ENCODE data around the gene MGLL.

MGLL gene

GRCh38 chr3:127761441-127761801, 60.9 kb downstream of the MGLL start:
- in situ Hi-C loops (cut with HindIII; ENCODE audit: low sequenced_read_pairs), result no loop called here

- in situ Hi-C loops (cut with HindIII; ENCODE audit: low sequenced_read_pairs), result no loop called here
These were observed 61.4 kb downstream of the MGLL start for GRCh38 chr3:127760791-127761440.

- in situ Hi-C loops (cut with HindIII; ENCODE audit: low sequenced_read_pairs), result no loop called here
These were observed 62.0 kb downstream of the MGLL start for GRCh38 chr3:127760361-127760760.

GRCh38 chr3:127759826-127760225, 62.5 kb downstream of the MGLL start:
- in situ Hi-C loops (cut with HindIII; ENCODE audit: low sequenced_read_pairs), result no loop called here

- in situ Hi-C loops (cut with HindIII; ENCODE audit: low sequenced_read_pairs), result no loop called here
These were observed 64.3 kb downstream of the MGLL start for GRCh38 chr3:127758013-127758412.

- in situ Hi-C loops (cut with HindIII; ENCODE audit: low sequenced_read_pairs), result no loop called here
These were observed 67.0 kb downstream of the MGLL start for GRCh38 chr3:127755305-127755681.

GRCh38 chr3:127754411-127755304, 67.7 kb downstream of the MGLL start:
- in situ Hi-C loops (cut with HindIII; ENCODE audit: low sequenced_read_pairs), result no loop called here

GRCh38 chr3:127753898-127754410, 68.4 kb downstream of the MGLL start:
- in situ Hi-C loops (cut with HindIII; ENCODE audit: low sequenced_read_pairs), result no loop called here

GRCh38 chr3:127753338-127753737, 69.0 kb downstream of the MGLL start:
- in situ Hi-C loops (cut with HindIII; ENCODE audit: low sequenced_read_pairs), result no loop called here

GRCh38 chr3:127751782-127752181, 70.5 kb downstream of the MGLL start:
- in situ Hi-C loops (cut with HindIII; ENCODE audit: low sequenced_read_pairs), result no loop called here

GRCh38 chr3:127751163-127751621, 71.1 kb downstream of the MGLL start:
- in situ Hi-C loops (cut with HindIII; ENCODE audit: low sequenced_read_pairs), result no loop called here

GRCh38 chr3:127750226-127751031, 71.9 kb downstream of the MGLL start:
- in situ Hi-C loops (cut with HindIII; ENCODE audit: low sequenced_read_pairs), result no loop called here

- in situ Hi-C loops (cut with HindIII; ENCODE audit: low sequenced_read_pairs), result no loop called here
These were observed 72.5 kb downstream of the MGLL start for GRCh38 chr3:127749787-127750225.

- in situ Hi-C loops (cut with HindIII; ENCODE audit: low sequenced_read_pairs), result no loop called here
These were observed 73.0 kb downstream of the MGLL start for GRCh38 chr3:127749361-127749760.

GRCh38 chr3:127748754-127749327, 73.5 kb downstream of the MGLL start:
- in situ Hi-C loops (cut with HindIII; ENCODE audit: low sequenced_read_pairs), result no loop called here

- in situ Hi-C loops (cut with HindIII; ENCODE audit: low sequenced_read_pairs), result no loop called here
These were observed 74.4 kb downstream of the MGLL start for GRCh38 chr3:127747751-127748521.

- in situ Hi-C loops (cut with HindIII; ENCODE audit: low sequenced_read_pairs), result no loop called here
These were observed 75.2 kb downstream of the MGLL start for GRCh38 chr3:127747066-127747465.

- in situ Hi-C loops (cut with HindIII; ENCODE audit: low sequenced_read_pairs), result no loop called here
These were observed 75.8 kb downstream of the MGLL start for GRCh38 chr3:127746400-127747057.

GRCh38 chr3:127745656-127746399, 76.5 kb downstream of the MGLL start:
- in situ Hi-C loops (cut with HindIII; ENCODE audit: low sequenced_read_pairs), result no loop called here

Measured in endothelial cell of hepatic sinusoid (primary cell).